Stimulated activated CD8-positive, alpha-beta memory T cell treated with anti-CD3 and anti-CD28 coated beads, Interleukin-15, amount 100 ng/mL, for 1 hour (primary cell): ENCODE data around the gene JPH3.

ENCODE experiments used
- DNase-seq: peaks from one replicate; pipeline ENCODE4 v3.0.0-alpha.2; 2020; ENCODE audit warnings: low read depth

JPH3 gene

GRCh38 chr16:87601401-87601981, 817 bp upstream of the JPH3 start:
- no peak for DNase-seq

- DNase-seq, result no peak
Measured at GRCh38 chr16:87602821-87603683, 744 bp downstream of the JPH3 start.

- no peak for DNase-seq
Measured at GRCh38 chr16:87603684-87604633, 1.7 kb downstream of the JPH3 start.

GRCh38 chr16:87604634-87605111, 2.4 kb downstream of the JPH3 start:
- DNase-seq, result no peak

GRCh38 chr16:87607223-87607622, 4.9 kb downstream of the JPH3 start:
- DNase-seq, result no peak

- DNase-seq, result no peak
Measured at GRCh38 chr16:87607871-87608270, 5.6 kb downstream of the JPH3 start.

- DNase-seq, result peak; percentile 7
Measured at GRCh38 chr16:87608400-87608985, 6.2 kb downstream of the JPH3 start.

- no peak for DNase-seq
Measured at GRCh38 chr16:87610026-87610425, 7.7 kb downstream of the JPH3 start.

- DNase-seq, result no peak
Measured at GRCh38 chr16:87611456-87611855, 9.1 kb downstream of the JPH3 start.

GRCh38 chr16:87613961-87614360, 11.7 kb downstream of the JPH3 start:
- no peak for DNase-seq

GRCh38 chr16:87615621-87616041, 13.3 kb downstream of the JPH3 start:
- no peak for DNase-seq

GRCh38 chr16:87616556-87616955, 14.2 kb downstream of the JPH3 start:
- DNase-seq, result no peak

GRCh38 chr16:87618216-87618615, 15.9 kb downstream of the JPH3 start:
- no peak for DNase-seq

- no peak for DNase-seq
Measured at GRCh38 chr16:87619360-87620200, 17.3 kb downstream of the JPH3 start.

- no peak for DNase-seq
Measured at GRCh38 chr16:87620201-87620495, 17.8 kb downstream of the JPH3 start.

- DNase-seq, result no peak
Measured at GRCh38 chr16:87621550-87621829, 19.2 kb downstream of the JPH3 start.

GRCh38 chr16:87621976-87622713, 19.8 kb downstream of the JPH3 start:
- DNase-seq, result no peak

GRCh38 chr16:87622756-87623319, 20.5 kb downstream of the JPH3 start:
- DNase-seq, result no peak

GRCh38 chr16:87625241-87625797, 23.0 kb downstream of the JPH3 start:
- no peak for DNase-seq

- DNase-seq, result no peak
Measured at GRCh38 chr16:87626401-87626800, 24.1 kb downstream of the JPH3 start.
